Subcutaneous adipose tissue (tissue), 4 donors: Measurements from ENCODE around the gene PAQR4. TPM values are rescaled to one million over a fixed set of nuclear protein-coding genes. Genes with fewer than 3 reads are reported as not detected.

Source experiments
- CTCF ChIP-seq: fragments of 450-650 bp; IDR thresholded peaks from one replicate; pipeline ENCODE4 v1.5.1; 2016; ENCODE audit warnings: low read depth, mild to moderate bottlenecking, control low read depth, antibody characterized with exemption, moderate library complexity
- total RNA-seq, 4 donors: library from RNA; depleted of rRNA; stranded (reverse); fragments of >200 nt; gene quantifications; one replicate each; pipeline ENCODE4 v1.1.0, GENCODE V29; 2016

Gene PAQR4
- total RNA-seq, 4 donors from 2014 or later = 1.5 to 5.7 (median 3.8) TPM

- no peak for TF ChIP-seq CTCF
Observed at GRCh38 chr16:3007059-3007956, 38.2 kb downstream of the PAQR4 start.

- no peak for TF ChIP-seq CTCF
Observed at GRCh38 chr16:3007957-3008689, 39.0 kb downstream of the PAQR4 start.

GRCh38 chr16:3008690-3009037, 39.5 kb downstream of the PAQR4 start:
- no peak for TF ChIP-seq CTCF

GRCh38 chr16:3009568-3010390, 40.6 kb downstream of the PAQR4 start:
- TF ChIP-seq CTCF = no peak

- TF ChIP-seq CTCF = no peak
Observed at GRCh38 chr16:3010510-3010909, 41.4 kb downstream of the PAQR4 start.

GRCh38 chr16:3012246-3012645, 43.1 kb downstream of the PAQR4 start:
- TF ChIP-seq CTCF = no peak
